SU-DHL-6 (cell line): Measurements from ENCODE around the gene CISD3.

Experiments used
- EZH2phosphoT487 ChIP-seq: fragments of 200-600 bp; sonication (generic), shearing (Covaris generic); conservative IDR thresholded peaks from 2 replicates; pipeline ENCODE4 v1.6.1; 2018; ENCODE audit warnings: mild to moderate bottlenecking, antibody characterized with exemption, low read length, moderate library complexity, mixed read lengths
- TF ChIP-seq, protein P1 (sequence below): fragments of 200-600 bp; sonication (generic); IDR thresholded peaks from one replicate; pipeline ENCODE4 v1.5.1; 2017; ENCODE audit warnings: antibody characterized with exemption, mild to moderate bottlenecking, low read length, moderate library complexity; ENCODE audit not compliant: insufficient read depth, poor library complexity, severe bottlenecking

DNA sequence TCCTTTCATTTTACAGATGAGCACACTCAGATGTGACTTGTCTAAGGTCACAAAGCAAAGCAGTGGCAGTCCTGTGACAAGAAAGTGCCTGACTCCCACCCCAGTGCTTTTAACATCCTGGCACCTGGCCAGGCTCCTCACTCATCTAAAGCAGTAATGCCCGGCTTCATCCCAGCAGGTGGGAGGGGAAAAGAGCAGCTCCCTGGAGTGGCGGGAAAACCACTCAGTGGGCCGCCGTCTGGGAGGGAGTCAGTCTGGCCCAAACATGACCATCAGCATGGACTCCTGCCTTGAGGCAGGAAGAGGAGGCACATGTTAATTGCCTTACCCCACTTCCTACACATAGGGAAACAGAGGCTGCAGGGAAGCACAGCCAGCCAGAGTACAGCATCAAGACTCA, 15.4 kb downstream of the CISD3 start:
- TF ChIP-seq, protein P1, sequence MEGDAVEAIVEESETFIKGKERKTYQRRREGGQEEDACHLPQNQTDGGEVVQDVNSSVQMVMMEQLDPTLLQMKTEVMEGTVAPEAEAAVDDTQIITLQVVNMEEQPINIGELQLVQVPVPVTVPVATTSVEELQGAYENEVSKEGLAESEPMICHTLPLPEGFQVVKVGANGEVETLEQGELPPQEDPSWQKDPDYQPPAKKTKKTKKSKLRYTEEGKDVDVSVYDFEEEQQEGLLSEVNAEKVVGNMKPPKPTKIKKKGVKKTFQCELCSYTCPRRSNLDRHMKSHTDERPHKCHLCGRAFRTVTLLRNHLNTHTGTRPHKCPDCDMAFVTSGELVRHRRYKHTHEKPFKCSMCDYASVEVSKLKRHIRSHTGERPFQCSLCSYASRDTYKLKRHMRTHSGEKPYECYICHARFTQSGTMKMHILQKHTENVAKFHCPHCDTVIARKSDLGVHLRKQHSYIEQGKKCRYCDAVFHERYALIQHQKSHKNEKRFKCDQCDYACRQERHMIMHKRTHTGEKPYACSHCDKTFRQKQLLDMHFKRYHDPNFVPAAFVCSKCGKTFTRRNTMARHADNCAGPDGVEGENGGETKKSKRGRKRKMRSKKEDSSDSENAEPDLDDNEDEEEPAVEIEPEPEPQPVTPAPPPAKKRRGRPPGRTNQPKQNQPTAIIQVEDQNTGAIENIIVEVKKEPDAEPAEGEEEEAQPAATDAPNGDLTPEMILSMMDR, result no peak
- TF ChIP-seq EZH2phosphoT487, result no peak
